GM12872 (cell line): ENCODE results near the gene NRIP3.

Source experiments
- TF ChIP-seq, protein P1 (sequence below): IDR thresholded peaks from 3 replicates; pipeline ENCODE4 v1.5.1; 2011; ENCODE audit warnings: low read depth, mild to moderate bottlenecking, low read length, moderate library complexity; ENCODE audit not compliant: insufficient read depth

NRIP3 gene

DNA sequence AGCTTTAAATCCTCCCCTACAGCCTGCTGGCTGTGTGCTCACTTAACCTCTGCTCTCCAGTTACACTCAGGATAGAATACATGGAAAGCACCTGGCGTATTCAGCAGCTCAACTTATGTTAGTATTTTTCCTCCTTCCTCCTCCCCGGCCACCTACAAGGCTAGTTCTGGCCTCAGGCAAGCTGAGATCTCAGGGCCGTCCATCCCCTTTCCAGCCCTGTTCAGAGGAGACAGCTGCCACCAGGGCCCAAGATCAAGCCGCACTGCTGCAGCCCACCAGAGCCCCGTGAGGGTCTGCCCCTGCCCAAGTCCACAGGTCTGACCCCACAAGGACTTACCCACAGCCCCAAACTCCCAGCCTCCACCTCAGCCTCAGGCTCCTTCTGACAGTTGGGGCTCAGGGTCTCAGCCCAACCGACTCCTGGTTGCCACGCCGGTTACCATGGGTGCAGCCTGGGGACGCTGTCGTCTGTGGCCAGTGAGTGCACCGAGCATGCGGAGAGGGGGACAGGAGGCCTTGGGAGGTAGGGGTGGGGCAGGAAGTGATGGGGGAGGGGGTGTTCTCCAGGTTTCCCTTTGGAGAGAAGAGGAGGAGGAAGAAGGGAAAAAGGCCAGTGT is 71.1 kb downstream of the NRIP3 start, which contains the start of gene C11orf16:
TSS of gene C11orf16 (minus strand) at position 384 of the 617 bp plus-strand sequence. CDS start 639 bp downstream, outside the sequence.
- TF ChIP-seq, protein P1, sequence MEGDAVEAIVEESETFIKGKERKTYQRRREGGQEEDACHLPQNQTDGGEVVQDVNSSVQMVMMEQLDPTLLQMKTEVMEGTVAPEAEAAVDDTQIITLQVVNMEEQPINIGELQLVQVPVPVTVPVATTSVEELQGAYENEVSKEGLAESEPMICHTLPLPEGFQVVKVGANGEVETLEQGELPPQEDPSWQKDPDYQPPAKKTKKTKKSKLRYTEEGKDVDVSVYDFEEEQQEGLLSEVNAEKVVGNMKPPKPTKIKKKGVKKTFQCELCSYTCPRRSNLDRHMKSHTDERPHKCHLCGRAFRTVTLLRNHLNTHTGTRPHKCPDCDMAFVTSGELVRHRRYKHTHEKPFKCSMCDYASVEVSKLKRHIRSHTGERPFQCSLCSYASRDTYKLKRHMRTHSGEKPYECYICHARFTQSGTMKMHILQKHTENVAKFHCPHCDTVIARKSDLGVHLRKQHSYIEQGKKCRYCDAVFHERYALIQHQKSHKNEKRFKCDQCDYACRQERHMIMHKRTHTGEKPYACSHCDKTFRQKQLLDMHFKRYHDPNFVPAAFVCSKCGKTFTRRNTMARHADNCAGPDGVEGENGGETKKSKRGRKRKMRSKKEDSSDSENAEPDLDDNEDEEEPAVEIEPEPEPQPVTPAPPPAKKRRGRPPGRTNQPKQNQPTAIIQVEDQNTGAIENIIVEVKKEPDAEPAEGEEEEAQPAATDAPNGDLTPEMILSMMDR, result no peak
